Cardiac muscle cell (in vitro differentiated cells and primary cell): ENCODE results near the gene ENTPD6. TPM values are rescaled to one million over a fixed set of nuclear protein-coding genes. Genes with fewer than 3 reads are reported as not detected.
A peak's percentile ranks its signal among the peaks of the same experiment; 100 is the strongest.

ENCODE experiments used
- DNase-seq, 2 donors: peaks; one replicate each; pipeline versions ENCODE4 v3.0.0 to v3.0.0-alpha.2; 2010 to 2017; ENCODE audit warnings: low read depth in 1 of 2, low spot score in 1 of 2
- H3K27ac ChIP-seq: fragments of 200-600 bp; sonication (generic); 2 replicates; pipeline ENCODE4 v1.5.1; 2016
- H3K27me3 ChIP-seq: fragments of 200-600 bp; sonication (generic); 2 replicates; pipeline ENCODE4 v1.6.0; 2016; ENCODE audit warnings: control low read depth
- H3K36me3 ChIP-seq: fragments of 200-600 bp; sonication (generic); 2 replicates; pipeline ENCODE4 v1.5.1; 2016; ENCODE audit warnings: control low read depth
- H3K4me1 ChIP-seq: fragments of 200-600 bp; sonication (generic); 2 replicates; pipeline ENCODE4 v1.8.1; 2017; ENCODE audit warnings: low read depth, mild to moderate bottlenecking, mixed run types
- H3K4me3 ChIP-seq: fragments of 200-600 bp; sonication (generic); 2 replicates; pipeline ENCODE4 v1.5.1; 2016; ENCODE audit warnings: mild to moderate bottlenecking
- H3K9me3 ChIP-seq: fragments of 200-600 bp; sonication (generic); 2 replicates; pipeline ENCODE4 v1.5.1; 2017; ENCODE audit warnings: low read depth, mild to moderate bottlenecking, control low read depth
- polyA plus RNA-seq: library from polyadenylated mRNA; unstranded; fragments of >200 nt; fragmentation: Nextera tagmentation; extraction: Ambion mirVana; gene quantifications from 2 replicates; pipeline ENCODE4 v1.2.1, GENCODE V29; 2016
- total RNA-seq: library from RNA; depleted of rRNA; stranded (reverse); fragments of >200 nt; gene quantifications from 2 replicates; pipeline ENCODE4 v1.2.3, GENCODE V29; 2016
- TF ChIP-seq, protein P1 (sequence below): IDR thresholded peaks from 2 replicates; pipeline ENCODE4 v1.5.1; 2012; ENCODE audit warnings: low read depth, mild to moderate bottlenecking, low read length

Gene ENTPD6
- total and polyA plus RNA-seq, 2 experiments from 2014 or later, result 95.7 to 107 TPM

DNA sequence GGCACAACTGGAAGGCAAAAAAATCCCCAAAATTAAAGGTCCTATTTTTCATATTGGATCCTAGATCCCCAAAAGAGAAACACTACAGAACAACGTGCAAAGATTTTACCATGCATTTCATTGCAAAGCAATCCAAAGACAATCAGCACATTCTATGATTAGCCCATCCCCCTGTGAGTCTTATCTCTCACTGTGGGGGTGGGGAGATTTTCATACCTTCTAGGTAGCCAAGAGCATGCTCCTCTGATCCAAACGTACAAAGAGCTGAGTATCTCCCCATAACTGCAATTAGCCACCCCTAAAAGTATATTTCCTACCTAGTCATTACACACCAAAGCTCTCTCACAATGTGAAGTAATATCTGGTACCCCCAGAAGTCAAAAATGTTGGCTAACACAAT, 22.2 kb upstream of the ENTPD6 start:
- TF ChIP-seq, protein P1, sequence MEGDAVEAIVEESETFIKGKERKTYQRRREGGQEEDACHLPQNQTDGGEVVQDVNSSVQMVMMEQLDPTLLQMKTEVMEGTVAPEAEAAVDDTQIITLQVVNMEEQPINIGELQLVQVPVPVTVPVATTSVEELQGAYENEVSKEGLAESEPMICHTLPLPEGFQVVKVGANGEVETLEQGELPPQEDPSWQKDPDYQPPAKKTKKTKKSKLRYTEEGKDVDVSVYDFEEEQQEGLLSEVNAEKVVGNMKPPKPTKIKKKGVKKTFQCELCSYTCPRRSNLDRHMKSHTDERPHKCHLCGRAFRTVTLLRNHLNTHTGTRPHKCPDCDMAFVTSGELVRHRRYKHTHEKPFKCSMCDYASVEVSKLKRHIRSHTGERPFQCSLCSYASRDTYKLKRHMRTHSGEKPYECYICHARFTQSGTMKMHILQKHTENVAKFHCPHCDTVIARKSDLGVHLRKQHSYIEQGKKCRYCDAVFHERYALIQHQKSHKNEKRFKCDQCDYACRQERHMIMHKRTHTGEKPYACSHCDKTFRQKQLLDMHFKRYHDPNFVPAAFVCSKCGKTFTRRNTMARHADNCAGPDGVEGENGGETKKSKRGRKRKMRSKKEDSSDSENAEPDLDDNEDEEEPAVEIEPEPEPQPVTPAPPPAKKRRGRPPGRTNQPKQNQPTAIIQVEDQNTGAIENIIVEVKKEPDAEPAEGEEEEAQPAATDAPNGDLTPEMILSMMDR, result no peak
- no peak for DNase-seq
- H3K27ac ChIP-seq, result no peak overlapping the region
- H3K27me3 ChIP-seq, result no peaks in the 10 kb centered on the region
- no peaks in the 10 kb centered on the region for H3K9me3 ChIP-seq
- no peak overlapping the region for H3K4me3 ChIP-seq
- no peaks in the 10 kb centered on the region for H3K36me3 ChIP-seq
- H3K4me1 ChIP-seq, result no peaks in the 10 kb centered on the region

DNA sequence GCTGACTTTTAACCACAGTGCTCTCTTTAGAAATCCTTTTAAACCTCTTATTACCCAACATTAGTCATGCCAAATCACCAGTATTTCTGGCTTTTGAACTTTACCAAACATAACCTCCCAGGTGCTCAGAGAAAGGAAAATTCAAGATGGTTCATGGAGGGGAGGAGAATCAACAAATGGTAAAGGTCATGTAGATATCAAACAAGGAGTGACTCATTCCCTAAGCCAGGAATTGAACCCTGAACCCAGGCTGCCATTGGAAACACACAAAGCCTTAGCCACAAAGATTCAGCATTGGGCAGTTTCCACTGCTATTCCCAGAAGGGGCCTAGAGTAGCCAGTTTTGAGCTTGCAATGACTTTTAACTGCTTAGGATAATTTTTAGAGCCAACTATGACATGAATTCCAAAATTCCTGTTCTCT, 21.6 kb upstream of the ENTPD6 start:
- no peaks in the 10 kb centered on the region for H3K27me3 ChIP-seq
- no peak for DNase-seq
- H3K4me1 ChIP-seq, result peaks cover 4% of the 10 kb centered on the region
- no peaks in the 10 kb centered on the region for H3K9me3 ChIP-seq
- TF ChIP-seq, protein P1, result no peak
- no peak overlapping the region for H3K4me3 ChIP-seq
- H3K27ac ChIP-seq, result no peak overlapping the region
- H3K36me3 ChIP-seq, result no peaks in the 10 kb centered on the region

DNA sequence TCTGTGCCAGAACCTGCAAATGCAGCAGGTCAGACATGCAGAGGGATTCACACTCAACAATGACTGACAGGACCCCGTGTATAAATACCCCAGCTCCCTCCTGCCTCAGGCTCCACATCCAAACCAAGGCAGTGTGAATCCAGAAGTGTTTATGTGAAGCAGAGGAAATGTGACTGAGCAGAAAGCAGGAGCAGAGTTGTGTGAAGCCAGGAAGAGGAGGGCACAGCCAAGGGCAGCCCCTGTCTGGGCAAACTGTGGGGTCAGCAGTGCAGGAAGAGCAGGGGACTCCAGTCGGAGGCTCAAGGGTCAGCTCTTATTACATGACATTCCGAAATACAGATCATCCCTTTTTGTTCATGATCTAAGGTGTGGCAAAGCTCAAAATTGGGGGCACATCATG, 19.3 kb upstream of the ENTPD6 start:
- no peak for DNase-seq
- Histone ChIP-seq H3K27me3 (no peaks in the 10 kb centered on the region), H3K4me3 (no peak overlapping the region), H3K27ac (no peak overlapping the region), H3K36me3 (no peaks in the 10 kb centered on the region), H3K9me3 (no peaks in the 10 kb centered on the region), H3K4me1 (peaks cover 4% of the 10 kb centered on the region)
- TF ChIP-seq, protein P1, result no peak

DNA sequence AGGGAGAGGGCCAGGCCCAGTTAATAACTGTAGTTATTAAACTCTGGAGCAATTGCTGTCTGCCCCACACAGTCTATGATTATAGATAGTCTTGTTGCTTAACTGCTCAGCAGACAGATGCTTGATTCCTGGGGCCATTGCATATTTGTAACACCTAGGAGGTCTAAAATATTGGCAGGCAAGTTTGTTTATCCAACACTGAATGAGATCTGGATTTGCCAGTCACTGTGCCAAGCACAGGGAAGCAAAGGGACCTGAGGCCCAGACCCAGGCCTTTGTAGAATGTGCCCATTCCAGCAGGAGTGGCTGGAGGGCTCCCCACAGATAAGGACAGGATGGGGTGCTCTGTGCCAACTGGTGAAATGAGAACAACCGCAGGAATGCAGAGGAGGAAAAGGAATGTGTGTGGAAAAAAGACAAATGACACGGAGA, 17.6 kb upstream of the ENTPD6 start:
- no peaks in the 10 kb centered on the region for H3K9me3 ChIP-seq
- peak in 1 of 2 donors; percentile 52 for DNase-seq
- no peaks in the 10 kb centered on the region for H3K27me3 ChIP-seq
- no peak overlapping the region for H3K4me3 ChIP-seq
- no peak overlapping the region for H3K27ac ChIP-seq
- H3K36me3 ChIP-seq, result no peaks in the 10 kb centered on the region
- peaks cover 4% of the 10 kb centered on the region for H3K4me1 ChIP-seq
- TF ChIP-seq, protein P1, result no peak

DNA sequence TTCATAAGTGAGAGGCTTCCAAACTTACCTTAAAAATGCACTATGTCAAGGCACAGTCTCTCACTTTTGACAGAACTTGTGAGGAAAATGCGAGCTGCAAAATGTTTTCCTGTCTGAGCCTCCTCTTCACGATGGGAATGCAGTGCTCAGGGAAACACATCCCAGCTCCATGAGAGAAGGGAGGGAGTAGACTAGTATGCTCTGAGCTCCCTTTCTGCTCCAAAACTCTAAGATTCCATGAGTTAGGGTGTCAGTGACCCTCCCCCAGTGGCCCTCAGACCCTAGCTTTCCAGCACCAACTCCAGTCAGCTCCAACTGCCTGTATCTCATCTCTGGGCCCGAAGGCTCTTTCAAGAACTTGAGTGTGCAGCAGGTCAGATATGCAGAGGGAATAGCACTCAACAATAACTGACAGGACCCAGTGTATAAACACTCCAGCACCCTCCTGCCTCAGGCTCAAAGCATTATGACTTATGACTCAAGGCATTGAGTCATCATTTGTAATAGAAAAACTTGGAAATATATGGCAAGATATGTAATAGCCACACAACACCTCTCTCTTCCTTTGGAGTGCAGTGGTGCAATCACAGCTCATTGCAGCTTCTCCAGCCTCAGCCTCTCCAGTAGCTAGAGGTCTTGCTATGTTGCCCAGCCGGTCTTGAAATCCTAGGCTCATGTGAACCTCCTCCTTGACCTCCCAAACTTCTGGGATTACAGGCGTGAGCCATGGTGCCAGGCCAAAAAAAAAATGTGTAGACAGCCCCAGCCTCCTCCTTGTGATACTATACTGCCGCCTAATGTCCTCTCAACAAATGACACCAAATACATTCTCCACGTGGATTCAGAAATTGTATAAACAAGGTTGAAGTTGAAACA, 16.7 kb upstream of the ENTPD6 start:
- Histone ChIP-seq H3K4me3 (no peak overlapping the region), H3K27me3 (no peaks in the 10 kb centered on the region), H3K36me3 (no peaks in the 10 kb centered on the region), H3K27ac (no peak overlapping the region), H3K4me1 (peaks cover 4% of the 10 kb centered on the region), H3K9me3 (no peaks in the 10 kb centered on the region)
- DNase-seq, result peak; percentile 55 to 85
- TF ChIP-seq, protein P1, result peak; percentile 83
